DND-41 (cell line): Measurements from ENCODE around the gene LTB4R.

ENCODE experiments used
- CTCF ChIP-seq: IDR thresholded peaks from 2 replicates; pipeline ENCODE4 v1.5.1; 2012; ENCODE audit warnings: borderline replicate concordance, low read length, moderate library complexity, mild to moderate bottlenecking; ENCODE audit not compliant: poor library complexity, severe bottlenecking; ENCODE audit errors: extremely low read depth
- EZH2 ChIP-seq: IDR thresholded peaks from 3 replicates; pipeline ENCODE4 v1.6.1; 2012; ENCODE audit warnings: borderline replicate concordance, low read depth, mild to moderate bottlenecking, moderate library complexity, low read length, inconsistent platforms; ENCODE audit not compliant: severe bottlenecking

- TF ChIP-seq CTCF (no peak), EZH2 (no peak)
These were observed 12.7 kb downstream of the LTB4R start for GRCh38 chr14:24324024-24324423.
